Stimulated activated CD4-positive, alpha-beta T cell treated with anti-CD3 and anti-CD28 coated beads, TNF-alpha, amount 100 ng/mL, for 1 hour (primary cell): ENCODE measurements around the gene TMC1.
"Not testable (repeated sequence)": the region's sequence is repeated elsewhere in the genome, so short reads cannot be mapped to it uniquely, and the experiment has no call there.

Experiments used
- DNase-seq, 3 donors: peaks; one replicate each; pipeline ENCODE4 v3.0.0-alpha.2; 2020; ENCODE audit warnings: low read depth in 3 of 3, low spot score in 1 of 3

The TMC1 gene

DNA sequence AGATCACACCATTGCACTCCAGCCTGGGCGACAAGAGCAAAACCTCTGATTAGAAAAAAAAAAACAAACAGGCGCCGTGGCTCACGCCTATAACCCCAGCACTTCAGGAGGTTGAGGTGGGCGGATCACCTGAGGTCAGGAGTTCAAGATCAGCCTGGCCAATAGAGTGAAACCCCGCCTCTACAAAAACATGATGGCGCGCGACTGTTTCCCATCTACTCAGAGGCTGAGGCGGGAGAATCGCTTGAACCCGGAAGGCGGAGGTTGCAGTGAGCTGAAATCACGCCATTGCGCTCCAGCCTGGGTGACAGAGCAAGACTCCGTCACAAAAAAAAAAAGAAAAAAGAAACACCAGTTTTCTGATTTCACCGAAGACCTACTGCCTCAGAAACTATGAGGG is at the start of gene TMC1:
Gene TMC1, plus strand, starts transcription at position 193 of the 400 bp plus-strand sequence. CDS start 127,041 bp downstream, outside the sequence.
- not testable (repeated sequence) for DNase-seq

DNA sequence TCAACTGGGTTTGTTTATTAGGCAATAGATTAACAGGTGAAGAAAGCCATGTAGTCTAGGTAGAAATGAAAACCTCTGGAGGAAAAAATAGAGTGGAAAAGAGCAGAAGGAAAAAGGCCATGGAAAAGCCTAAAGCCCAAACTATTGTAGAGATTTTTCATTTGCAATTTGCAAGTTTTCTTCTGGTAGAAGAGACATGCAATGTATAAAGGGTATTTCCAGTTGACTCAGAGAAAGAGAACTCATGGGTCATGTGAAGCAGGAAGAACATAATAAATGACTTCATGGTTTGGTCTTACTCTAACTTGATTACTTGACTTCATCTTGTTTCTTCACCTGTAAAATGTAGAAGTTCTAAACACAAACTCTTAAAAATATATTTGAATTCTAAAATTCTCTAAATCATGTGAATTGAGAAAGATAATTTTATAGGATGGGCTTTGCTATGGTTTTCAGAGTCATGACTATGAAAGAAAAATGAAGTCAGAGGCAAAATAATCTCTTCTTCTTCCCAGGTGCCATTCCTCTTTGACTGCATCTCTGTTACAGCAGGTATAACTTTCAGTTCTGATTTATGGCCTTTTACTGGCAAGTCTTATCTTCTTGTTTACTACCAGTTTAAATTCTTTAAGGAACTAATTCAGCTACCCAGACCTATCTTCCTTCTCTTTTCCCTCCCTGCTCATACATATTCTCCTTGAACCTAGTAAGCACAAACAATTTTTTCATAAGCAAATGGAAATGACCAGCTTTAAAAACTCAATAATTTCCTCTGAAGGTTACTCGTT is 47.7 kb upstream of the TMC1 start:
- no peak for DNase-seq

DNA sequence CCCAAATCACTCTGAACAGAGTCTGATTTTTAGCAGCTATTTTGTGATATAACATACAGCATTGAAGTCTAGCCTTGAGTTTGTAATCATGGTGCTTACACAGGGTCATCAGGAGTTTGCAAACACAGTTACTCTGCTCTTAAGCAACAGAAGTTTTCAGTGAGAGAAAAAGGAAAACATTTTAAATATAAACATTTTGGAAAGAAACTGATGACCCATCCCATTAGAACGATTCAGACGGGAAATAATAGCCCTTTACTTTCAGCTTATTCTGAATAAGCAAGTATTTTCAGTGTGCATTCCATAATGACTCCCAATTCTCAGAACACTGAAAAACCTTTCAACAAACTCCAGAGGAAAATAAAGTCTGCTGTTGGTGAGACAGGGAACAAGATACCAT is 46.7 kb upstream of the TMC1 start:
- no peak for DNase-seq

DNA sequence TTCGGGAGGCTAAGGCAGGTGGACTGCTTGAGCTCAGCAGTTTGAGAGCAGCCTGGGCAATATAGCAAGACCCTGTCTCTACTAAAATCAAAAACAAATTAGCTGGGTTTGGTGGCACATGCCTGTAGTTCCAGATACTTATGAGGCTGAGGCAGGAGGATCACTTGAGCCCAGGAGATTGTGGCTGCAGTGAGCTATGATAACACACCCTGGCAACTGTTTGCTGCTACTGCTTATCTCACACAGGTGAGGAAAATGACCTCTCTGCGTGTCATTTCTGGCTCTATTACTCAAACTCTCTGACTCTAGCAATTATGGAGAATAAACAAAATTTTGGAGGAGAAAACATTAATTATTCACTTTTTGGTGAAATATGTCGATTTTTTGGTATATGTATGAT is 45.3 kb upstream of the TMC1 start:
- DNase-seq, result no peak

DNA sequence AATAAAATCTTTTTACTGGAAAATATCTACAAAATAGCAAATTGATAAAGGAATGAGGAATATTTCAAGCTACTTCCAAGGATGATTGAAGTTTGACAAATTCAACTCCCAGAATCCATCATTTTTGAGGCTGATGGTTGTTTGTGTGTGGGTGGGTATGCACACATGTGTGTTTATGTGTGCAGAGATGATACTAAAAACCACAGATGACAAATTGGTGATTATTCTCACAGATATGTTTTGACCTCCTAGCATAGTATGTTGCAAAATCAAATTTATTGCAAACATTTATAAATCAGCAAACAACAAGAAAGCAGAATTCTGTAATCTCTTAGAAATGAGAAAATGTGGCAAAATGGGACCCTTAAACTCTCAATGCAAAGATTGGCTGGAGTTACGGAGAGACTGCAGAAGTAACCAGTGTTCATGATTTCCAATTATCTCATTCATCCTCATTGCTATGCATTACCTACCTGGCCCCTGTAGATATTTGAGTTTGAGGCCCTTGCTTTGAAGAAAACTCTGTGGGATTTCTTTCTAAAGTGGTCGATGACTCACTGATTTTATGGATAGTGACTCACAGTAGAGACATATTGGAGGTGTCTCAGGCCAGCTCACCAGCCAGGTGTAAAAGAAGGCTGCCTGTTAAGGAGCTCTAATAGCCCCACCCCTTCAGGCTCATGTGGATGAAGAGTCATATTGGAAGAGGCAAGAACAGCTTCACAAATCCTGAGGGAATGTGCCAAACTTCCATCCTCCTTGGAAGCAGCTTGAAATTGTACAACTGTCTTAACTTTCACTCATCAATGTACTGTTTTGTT is 44.6 kb upstream of the TMC1 start:
- peak in 2 of 3 donors; percentile 2 to 8 for DNase-seq

DNA sequence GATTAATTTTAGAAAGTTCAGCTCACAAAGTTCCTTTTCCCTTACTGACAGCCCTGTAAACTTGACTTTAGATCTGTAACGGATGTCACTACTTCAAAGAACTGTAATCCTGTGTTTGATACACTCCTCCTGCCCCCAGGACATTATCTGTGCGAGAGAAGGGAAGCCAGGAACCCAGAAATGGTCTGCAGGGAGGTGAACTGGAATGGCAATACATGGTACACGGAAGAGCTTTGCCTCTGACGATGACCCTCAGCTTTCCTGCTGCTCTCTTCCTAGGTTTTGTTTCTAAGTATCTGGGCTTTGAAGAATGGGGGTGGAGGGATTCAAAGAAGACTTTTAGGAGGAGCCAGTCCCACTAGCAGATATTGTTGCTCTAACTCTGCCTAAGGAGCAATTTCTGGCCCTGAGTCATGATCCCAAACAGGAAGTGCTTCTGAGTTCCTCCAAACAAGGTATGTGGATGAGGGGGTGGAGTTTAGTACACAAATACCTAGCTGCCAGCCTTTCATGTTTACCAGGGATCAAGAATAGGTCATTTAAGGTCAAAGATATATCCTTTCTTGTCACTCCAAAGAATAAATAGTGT is 43.4 kb upstream of the TMC1 start:
- DNase-seq, result no peak

DNA sequence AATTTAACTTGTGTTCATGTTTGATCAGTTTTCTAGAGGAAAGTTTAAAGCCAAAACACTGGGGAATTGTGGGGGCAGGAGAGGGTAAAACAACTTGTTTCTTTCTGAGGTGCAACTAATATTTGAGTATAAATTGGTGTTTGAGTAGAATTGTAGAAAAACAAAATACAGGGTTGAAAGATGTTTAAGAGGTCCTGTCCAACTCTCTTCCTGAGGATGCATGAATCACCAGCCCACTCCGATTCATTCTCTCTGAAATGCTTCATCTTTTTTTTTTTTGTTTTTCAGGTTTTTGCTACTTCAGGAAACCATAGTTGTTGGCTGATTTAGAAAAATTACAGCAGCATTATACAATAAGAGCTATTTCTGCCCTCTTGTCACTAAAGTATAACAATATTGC is 42.4 kb upstream of the TMC1 start:
- DNase-seq, result no peak

DNA sequence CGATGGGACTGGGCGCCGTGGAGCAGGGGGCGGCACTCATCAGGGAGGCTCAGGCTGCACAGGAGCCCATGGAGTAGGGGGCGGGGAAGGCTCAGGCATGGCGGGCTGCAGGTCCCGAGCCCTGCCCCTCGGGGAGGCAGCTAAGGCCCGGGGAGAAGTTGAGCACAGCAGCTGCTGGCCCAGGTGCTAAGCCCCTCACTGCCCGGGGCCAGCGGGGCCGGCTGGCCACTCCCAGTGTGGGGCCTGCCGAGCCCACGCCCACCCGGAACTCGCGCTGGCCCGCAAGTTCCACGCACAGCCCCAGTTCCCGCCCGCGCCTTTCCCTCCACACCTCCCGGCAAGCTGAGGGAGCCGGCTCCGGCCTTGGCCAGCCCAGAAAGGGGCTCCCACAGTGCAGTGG is 41.1 kb upstream of the TMC1 start:
- not testable (repeated sequence) for DNase-seq

DNA sequence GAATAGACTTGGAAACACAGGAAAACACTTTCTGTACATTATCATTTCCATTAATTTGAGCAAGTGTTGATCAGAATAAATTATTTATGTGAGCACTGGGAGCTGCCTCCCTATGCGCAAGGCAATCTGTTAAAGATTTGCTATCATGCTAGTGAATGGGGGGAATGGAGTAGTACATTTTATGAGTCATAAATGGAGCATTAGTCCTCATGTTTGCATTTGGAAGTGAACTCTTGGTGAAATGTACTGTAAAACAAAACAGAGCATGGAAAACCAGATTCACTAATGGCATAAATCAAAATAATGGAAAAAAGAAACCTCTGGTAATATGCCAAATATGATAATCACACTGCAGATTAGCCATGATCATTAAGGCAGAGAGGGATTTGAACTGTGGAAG is 40.5 kb upstream of the TMC1 start:
- no peak for DNase-seq

DNA sequence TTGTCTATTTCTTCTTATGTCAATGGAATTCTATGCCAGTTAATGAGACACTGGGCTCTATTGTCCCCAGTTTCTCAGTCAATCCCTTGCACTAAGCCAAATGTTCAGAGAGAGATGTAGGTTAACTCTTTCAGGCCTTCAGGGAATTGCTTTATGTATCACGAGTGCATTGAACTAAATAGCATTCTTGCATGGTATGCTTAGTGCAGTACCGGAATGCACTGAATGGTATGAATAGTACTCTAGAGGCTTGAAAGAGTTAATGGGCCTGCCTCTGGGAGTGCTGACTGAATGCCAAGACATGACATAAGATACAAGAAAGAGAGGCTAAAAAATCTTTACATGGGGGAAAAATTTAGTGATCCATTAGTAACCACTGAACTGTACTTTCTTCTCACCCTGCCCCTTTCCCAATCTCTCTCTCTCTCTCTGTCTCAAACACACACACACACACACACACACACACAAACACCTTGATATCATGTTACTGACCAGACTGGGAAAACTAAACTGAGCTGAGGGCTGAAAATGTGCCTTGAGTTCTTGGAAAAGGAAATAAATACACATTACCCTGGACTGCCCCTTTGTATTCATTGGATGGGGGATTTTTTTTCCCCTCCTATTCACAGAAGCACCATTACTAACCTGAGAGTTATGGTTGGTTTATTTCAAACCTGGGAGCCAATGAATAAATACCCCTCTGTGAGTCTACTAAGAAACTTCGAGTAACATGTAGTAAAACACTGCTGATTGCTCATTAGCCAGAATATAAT is 35.4 kb upstream of the TMC1 start:
- DNase-seq, result no peak

DNA sequence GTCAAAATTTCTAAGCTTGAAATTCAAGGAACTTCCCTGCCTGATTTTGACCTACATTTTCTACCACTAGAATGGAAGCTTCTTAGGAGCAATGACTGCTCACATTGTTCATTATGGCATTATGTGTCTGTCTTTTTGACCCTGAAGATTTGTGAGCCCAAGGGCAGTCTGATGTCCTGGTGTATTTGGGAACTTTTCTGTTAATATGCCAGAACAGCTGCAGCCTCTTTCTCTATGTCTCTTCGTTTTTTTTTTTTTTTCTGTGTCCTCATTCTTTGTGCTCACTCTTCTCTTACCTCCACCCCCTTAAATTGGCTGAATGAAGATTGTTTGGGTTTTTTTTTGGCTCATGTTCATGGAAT is 34.8 kb upstream of the TMC1 start:
- no peak for DNase-seq

DNA sequence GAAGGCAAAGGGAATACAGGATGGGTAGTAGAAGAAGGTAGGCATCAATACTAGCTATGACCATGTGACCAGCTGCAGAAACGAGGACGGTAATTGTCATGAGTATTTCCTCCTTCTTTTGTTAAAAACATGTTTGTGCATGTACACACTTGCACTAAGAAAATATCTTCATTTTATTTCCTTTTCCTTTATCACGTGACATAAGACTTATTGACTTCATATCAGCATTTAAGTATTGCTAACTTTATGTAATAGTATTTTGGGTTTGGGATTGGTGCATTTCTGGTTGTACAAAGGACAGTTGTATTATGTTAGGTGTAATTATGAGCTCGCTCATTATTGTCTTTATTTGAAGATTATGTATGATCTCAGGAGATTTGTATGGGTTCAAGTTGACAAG is 33.7 kb upstream of the TMC1 start:
- not testable (repeated sequence) for DNase-seq

DNA sequence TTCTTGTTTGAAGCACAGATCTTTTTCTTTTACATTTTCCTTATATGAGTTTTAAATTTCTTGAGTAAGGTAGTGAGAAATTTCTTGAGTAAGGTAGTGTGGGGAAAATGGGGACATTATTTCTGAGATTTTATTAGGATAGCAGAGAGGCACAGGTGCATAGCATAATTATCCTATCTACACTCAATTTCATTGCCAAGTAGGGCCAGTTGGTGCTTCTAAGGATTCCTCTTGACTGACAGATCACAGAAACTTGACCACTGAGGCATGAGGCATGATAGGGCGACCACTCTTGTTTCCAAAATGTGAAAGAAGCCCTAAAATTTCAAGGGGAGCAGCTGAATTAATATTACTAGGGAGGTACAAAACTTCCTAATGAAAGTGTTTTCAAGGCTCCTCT is 31.4 kb upstream of the TMC1 start:
- DNase-seq, result no peak

DNA sequence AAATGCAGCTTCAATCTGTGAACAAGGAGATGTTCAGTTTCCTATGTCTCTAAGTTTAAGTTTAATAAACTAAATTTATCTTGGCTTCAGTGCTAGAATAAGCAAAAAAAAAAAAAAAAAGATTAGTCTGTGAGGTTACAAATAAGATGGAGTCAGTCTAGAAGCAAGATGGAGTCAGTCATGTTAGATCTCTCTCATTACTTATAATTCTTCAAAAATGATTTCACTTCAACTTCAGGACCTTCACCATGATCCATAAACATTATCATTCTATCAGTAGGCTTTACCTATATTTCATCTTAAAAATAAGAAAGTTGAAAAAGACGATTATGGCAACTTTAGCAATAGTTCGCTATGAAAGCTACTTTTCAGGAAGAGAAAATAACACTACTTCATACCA is 30.2 kb upstream of the TMC1 start:
- DNase-seq, result no peak

DNA sequence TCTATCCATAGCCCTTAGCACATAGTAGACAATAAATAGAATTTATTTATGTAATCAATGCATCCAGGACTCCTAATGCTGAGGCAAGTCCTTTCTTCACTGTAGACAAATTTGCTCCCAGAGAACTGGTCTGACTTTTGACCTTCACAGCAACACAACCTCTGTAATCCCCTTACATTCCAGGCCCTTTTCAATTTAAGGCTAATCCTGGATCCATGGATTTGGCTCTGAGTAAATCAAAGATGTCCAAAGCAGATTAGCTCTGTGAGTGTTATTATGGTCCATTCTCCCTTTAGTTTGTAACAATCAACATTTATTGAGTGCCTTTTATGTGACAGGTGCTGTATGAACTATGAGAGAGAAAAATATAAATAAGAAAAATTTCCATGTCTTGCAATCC is 27.4 kb upstream of the TMC1 start:
- no peak for DNase-seq

DNA sequence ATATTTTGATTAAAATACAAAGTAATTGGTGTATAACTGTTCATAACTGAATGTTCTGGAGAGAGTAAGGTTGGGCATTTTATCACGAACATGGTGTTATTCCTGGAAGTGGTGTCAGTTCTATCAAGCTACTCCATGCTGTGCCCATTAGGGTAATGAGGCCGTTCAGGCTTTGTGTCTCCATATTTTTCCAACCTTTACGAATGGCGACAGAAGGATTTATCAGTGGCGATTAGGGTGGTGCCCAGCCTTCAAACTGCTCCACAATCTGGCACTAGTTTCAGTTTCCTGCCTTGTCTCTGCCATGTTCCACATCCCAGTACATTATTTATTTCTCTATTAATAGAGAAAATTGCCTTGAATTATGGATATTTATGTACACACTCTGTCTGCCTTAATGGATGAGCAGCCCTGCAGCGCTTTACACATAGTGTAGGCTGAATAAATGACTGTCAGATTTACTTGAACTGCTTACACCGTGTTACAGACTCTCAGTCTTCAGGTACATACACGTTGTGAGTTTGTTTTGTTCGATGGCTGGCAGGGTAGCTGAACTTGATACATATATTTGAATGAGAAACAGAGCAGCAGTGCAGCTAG is 23.9 kb upstream of the TMC1 start:
- DNase-seq, result no peak

DNA sequence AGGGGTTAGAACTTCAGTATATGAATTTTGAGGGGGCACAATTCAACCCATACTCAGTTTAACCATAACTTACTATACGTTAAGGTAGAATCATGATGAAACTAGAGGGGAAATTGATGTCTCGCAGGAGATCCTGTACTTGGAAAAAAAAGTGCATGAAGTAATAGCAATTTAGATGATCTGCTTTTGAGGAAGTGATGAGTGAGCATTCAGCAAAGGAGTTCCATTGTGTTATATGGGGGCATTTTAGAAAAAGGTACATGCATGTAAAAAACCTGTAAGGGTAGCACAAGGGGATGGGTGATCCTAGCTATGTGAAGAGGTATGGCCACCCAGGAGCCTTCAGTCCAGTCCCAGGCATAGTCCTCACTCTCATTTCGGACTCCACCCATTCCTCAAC is 14.8 kb upstream of the TMC1 start:
- no peak for DNase-seq

DNA sequence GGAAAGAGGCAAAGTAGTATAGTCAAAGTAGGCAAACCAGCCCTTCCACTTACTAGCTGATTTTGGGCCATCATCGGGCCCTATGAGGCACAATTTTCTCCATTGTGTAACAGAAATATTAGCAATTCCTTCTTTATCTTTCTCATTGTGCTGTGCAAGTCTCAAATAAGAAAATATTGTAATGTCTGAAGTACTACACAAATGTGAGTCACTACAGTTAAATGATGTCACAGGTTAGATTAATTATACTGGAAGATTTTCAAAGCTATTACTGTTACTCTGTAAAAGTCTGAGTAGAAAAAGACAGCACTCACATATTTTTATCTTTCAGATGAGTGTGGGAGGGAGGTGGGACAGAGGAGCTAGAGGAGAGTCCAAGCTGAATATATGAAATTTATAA is 12.4 kb upstream of the TMC1 start:
- DNase-seq, result no peak

DNA sequence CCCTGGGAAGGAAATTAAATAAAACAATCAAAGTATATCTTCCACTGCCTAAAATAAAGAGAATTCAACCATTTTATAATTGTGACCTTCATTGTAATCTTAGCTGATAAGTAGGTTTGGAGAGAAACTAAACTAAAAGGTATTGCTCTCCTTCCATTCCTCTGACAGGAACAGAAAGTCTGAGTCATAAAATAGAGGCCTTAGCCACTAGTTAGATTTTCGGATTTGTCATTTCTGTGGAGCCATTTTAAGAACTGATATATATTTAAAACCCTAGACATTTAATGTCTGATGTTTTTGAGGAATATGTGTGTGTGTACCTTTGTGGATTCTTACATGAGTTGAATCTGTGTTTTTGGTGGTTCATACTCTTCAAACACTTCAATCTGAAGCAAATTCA is 11.8 kb upstream of the TMC1 start:
- no peak for DNase-seq

DNA sequence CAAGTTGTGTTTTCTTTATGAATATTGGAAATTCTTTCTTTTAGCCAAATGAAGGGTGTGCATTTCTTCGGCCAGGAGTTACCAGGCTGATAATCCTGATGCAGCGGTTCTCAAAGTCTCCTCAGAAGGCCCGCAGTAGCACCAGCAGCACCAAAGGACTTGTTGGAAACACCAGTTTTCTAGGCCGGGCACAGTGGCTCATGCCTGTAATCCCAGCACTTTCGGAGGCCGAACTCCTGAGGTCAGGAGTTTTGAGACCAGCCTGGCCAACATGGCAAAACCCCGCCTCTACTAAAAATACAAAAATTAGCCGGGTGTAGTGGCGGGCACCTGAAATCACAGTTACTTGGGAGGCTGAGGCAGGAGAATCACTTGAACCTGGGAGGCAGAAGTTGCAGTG is 397 bp upstream of the TMC1 start:
- DNase-seq, result not testable (repeated sequence)
